Fibroblast of peridontal ligament (primary cell): ENCODE results near the gene ZNF423.
A peak's percentile ranks its signal among the peaks of the same experiment; 100 is the strongest.
"Not testable (repeated sequence)": the region's sequence is repeated elsewhere in the genome, so short reads cannot be mapped to it uniquely, and the experiment has no call there.

Experiments
- DNase-seq: peaks from one replicate; pipeline ENCODE4 v3.0.0-alpha.2; 2010; ENCODE audit errors: extremely low read depth

The ZNF423 gene

GRCh38 chr16:49585143-49585832 is 270.6 kb downstream of the ZNF423 start:
- no peak for DNase-seq

- DNase-seq: no peak
Measured at GRCh38 chr16:49583911-49584310, 272.0 kb downstream of the ZNF423 start.

GRCh38 chr16:49581630-49582298 is 274.1 kb downstream of the ZNF423 start:
- no peak for DNase-seq

GRCh38 chr16:49580751-49581303 is 275.1 kb downstream of the ZNF423 start:
- DNase-seq: peak; percentile 58

GRCh38 chr16:49578435-49579024 is 277.4 kb downstream of the ZNF423 start:
- DNase-seq: no peak

GRCh38 chr16:49578018-49578417 is 277.9 kb downstream of the ZNF423 start:
- no peak for DNase-seq

GRCh38 chr16:49576941-49577340 is 279.0 kb downstream of the ZNF423 start:
- DNase-seq: no peak

- DNase-seq: no peak
Measured at GRCh38 chr16:49576173-49576494, 279.8 kb downstream of the ZNF423 start.

- DNase-seq: no peak
Measured at GRCh38 chr16:49575346-49576172, 280.4 kb downstream of the ZNF423 start.

- DNase-seq: no peak
Measured at GRCh38 chr16:49574826-49575225, 281.1 kb downstream of the ZNF423 start.

GRCh38 chr16:49567950-49568349 is 288.0 kb downstream of the ZNF423 start:
- no peak for DNase-seq

- no peak for DNase-seq
Measured at GRCh38 chr16:49566432-49566831, 289.5 kb downstream of the ZNF423 start.

GRCh38 chr16:49564496-49565229 is 291.2 kb downstream of the ZNF423 start:
- DNase-seq: no peak

- peak; percentile 40 for DNase-seq
Measured at GRCh38 chr16:49563666-49564065, 292.2 kb downstream of the ZNF423 start.

GRCh38 chr16:49562894-49563293 is 293.0 kb downstream of the ZNF423 start:
- not testable (repeated sequence) for DNase-seq

- no peak for DNase-seq
Measured at GRCh38 chr16:49562228-49562627, 293.7 kb downstream of the ZNF423 start.

GRCh38 chr16:49560004-49560830 is 295.7 kb downstream of the ZNF423 start:
- peak; percentile 57 for DNase-seq

GRCh38 chr16:49559242-49559641 is 296.7 kb downstream of the ZNF423 start:
- DNase-seq: no peak

GRCh38 chr16:49558451-49558850 is 297.5 kb downstream of the ZNF423 start:
- no peak for DNase-seq
